ENCODE results near the gene POLR2F.

GRCh38 chr22:37927637-37927936 is 25.9 kb upstream of the POLR2F start:
- TF ChIP-seq CTCF (IDR thresholded peaks at IDR 0.05; ENCODE audit: low read depth, low read length) (no peak), EZH2phosphoT487 (IDR thresholded peaks at IDR 0.05; ENCODE audit: low read depth) (no peak)
